T follicular helper cell (primary cell): ENCODE measurements around the gene TRIM25.
A peak's percentile ranks its signal among the peaks of the same experiment; 100 is the strongest.

ENCODE experiments used
- DNase-seq: peaks from one replicate; pipeline ENCODE4 v3.0.0-alpha.2; 2020; ENCODE audit warnings: low read depth

TRIM25 gene

DNA sequence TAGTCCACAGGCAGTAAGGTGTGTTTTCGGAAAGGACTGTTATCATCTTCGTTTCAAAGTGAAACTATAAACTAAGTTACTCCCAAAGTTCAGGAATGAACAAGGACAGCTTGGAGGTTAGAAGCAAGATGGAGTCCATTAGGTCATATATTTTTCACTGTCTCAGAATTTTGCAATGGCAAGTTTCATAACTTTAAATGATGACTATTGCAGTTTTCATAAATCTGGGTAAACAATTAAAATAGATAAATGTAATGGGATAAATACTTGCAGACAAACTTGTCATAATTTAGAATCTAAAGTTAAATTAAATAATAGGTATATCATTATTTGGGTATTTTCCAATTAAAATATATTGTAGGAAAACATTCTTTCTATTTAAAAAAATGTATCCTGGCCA, 14.7 kb upstream of the TRIM25 start:
- no peak for DNase-seq

- no peak for DNase-seq
Measured at GRCh38 chr17:56926704-56927103, 12.9 kb upstream of the TRIM25 start.

GRCh38 chr17:56926270-56926669, 12.4 kb upstream of the TRIM25 start:
- no peak for DNase-seq

DNA sequence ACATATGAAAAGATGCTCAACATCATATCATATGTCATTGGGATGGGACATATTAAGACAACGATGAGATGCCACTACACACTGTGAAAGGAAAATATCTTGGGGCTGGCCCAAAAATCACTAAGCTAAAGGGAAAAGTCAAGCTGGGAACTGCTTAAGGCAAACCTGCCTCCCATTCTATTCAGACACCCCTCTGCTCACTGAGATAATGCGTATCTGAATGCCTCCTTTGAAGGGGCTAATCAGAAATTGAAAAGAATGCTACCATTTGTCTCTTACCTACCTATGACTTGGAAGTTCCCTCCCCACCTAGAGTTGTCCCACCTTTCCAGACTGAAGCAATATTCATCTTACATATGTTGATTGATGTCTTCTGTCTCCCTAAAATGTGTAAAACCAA, 11.2 kb upstream of the TRIM25 start:
- no peak for DNase-seq

GRCh38 chr17:56919717-56920116, 5.9 kb upstream of the TRIM25 start:
- DNase-seq = no peak

- DNase-seq = no peak
Measured at GRCh38 chr17:56918916-56919315, 5.1 kb upstream of the TRIM25 start.

- DNase-seq = no peak
Measured at GRCh38 chr17:56917559-56918296, 3.9 kb upstream of the TRIM25 start.

DNA sequence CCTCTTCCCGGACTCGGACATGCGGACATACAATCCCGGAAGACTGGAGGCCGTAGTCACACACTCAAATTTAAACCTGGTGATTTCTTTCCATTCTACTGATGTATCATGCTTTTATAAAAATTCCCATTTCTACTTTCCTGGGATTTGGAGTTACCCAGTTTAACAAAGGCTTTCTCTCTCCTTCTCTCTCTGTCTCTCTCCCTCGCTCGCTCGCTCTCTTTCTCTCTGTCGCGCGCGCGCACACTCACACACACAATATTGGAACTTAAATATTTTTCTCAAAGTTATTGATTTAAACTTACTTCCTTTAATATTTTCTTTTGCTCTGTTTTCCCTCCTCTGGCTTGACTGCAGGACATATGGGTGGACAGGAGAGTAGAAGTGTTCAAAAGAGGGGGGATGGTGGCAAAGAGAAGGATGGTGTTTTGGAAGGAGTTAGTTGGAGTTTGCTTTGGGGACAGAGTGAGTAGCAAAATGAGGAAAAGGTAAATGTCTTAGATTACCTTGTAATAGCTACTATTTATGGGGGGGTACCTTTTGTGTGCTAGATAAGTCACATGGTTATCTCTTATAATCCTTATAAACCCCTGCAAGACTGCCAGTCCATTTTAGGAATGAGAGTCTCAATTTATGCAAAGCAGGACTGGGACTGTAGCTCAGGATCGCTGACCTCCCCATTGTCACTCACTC, 878 bp upstream of the TRIM25 start:
- no peak for DNase-seq

- peak; percentile 3 for DNase-seq
Measured at GRCh38 chr17:56913353-56913866, 439 bp downstream of the TRIM25 start.

GRCh38 chr17:56913000-56913311, 893 bp downstream of the TRIM25 start:
- no peak for DNase-seq

GRCh38 chr17:56912105-56912999, 1.5 kb downstream of the TRIM25 start:
- DNase-seq = no peak

GRCh38 chr17:56910509-56911235, 3.2 kb downstream of the TRIM25 start:
- DNase-seq = no peak

- no peak for DNase-seq
Measured at GRCh38 chr17:56909742-56910508, 3.9 kb downstream of the TRIM25 start.

DNA sequence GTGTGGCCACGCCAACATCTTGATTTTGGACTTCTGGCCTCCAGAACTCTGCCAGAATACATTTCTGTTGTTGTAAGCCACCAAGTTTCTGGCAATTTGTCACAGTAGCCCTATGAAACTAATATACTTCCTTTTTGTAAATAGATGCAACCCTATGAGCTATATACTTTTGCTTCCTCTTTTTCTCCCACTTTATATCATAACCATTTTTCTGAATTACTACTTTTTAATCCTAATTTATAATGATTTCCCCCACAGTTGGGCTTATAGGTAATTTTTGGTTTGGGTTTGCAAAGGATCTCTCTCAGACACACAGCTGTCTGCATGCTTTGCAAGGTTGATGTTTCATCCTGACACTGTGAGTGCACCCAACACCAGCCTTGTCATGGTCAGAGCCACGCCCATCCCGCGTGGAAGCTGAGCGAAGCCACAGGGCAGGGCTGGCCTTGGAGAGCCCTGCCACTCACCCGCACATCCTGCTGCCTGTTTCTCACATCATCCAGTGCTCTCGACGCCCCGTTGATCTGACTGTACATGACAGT, 5.8 kb downstream of the TRIM25 start:
- DNase-seq = no peak

DNA sequence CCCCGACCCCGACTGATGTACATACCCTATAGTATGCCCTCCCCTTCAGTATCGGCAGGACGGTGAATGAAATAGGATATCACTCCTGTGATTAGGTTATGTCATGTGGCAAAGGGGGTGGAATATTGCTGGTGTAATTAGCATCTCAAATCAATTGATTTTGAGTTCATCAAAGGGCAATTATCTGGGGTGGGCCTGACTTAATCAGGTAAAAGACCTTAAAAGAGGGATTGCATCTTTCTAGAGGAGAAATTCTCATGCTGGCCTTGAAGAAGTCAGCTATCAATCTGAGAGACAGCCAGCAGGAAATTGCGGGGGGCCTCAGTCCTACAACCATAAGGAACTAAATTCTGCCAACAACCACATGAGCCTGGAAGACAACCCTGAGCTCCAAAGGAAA, 10.3 kb downstream of the TRIM25 start:
- no peak for DNase-seq

GRCh38 chr17:56902348-56902747, 11.5 kb downstream of the TRIM25 start:
- DNase-seq = no peak

- DNase-seq = no peak
Measured at GRCh38 chr17:56899403-56899802, 14.4 kb downstream of the TRIM25 start.

GRCh38 chr17:56898874-56899273, 15.0 kb downstream of the TRIM25 start:
- no peak for DNase-seq

DNA sequence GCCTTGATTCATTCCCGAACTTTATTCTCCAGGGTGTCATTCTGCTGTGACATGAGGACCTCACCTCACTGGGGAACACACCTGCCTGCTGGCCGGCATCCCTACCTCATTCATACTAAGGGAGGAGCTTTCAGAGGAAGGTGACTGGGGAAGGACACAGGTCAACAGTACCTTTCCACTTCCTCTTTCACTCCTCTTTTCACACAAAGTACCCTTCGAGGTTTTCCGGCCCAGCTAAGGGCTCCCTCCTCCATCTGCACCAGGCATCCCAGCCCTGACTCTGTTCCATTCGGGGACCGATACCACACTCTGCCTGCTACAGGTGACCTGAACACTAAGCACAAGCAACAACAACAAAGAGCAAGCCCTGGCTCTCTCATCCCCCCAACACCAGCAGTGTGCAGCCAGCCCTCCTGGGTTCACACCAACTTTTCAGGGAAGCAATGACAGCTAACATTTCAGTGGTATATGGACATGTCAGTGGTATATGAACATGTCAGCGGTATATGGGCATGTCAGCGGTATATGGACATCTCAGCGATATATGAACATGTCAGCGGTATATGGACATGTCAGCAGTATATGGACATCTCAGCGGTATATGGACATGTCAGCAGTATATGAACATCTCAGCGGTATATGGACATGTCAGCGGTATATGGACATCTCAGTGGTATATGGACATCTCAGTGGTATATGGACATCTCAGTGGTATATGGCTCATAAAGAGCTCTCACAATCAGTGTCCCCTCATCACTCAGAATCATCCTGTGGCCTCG, 16.0 kb downstream of the TRIM25 start:
- DNase-seq = no peak

DNA sequence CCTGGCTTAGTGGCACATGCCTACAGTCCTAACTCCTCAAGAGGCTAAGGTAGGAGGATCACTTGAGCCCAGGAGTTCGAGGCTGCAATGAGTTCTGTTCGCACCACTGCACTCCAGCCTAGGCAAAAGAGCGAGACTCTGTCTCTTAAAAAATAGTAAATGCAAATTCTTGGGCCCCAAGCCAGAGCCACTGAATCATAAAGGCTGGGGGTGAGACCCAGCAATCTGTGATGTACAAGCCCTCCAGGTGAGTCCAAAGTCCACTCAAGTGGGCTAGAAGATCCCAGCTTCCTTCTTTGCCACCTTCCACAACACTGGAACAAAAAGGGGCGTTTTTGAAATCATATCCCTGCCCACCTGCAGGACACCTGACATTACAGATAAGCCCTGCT, 16.9 kb downstream of the TRIM25 start:
- no peak for DNase-seq
